PC-3 (cell line): ENCODE results near the gene KCNH1.

ENCODE experiments used
- CTCF ChIP-seq: fragments of 300-600 bp; sonication (generic); conservative IDR thresholded peaks from 2 replicates; pipeline ENCODE4 v1.5.1; 2017; ENCODE audit warnings: antibody characterized with exemption, low read depth, mild to moderate bottlenecking, low read length
- EZH2 ChIP-seq: fragments of 300-600 bp; sonication (generic); IDR thresholded peaks from one replicate; pipeline ENCODE4 v1.6.1; 2017; ENCODE audit warnings: antibody characterized with exemption, mild to moderate bottlenecking, low read length; ENCODE audit not compliant: unreplicated experiment

- TF ChIP-seq CTCF (no peak), EZH2 (no peak)
Measured at GRCh38 chr1:210797422-210797821, 336.5 kb downstream of the KCNH1 start.
